B cell (primary cell): ENCODE data around the gene LRRC37A2.
"Not testable (repeated sequence)": the region's sequence is repeated elsewhere in the genome, so short reads cannot be mapped to it uniquely, and the experiment has no call there.

Experiments used
- EZH2 ChIP-seq: IDR thresholded peaks from 2 replicates; pipeline ENCODE4 v1.6.1; 2012; ENCODE audit warnings: borderline replicate concordance, low read depth, mild to moderate bottlenecking, moderate library complexity, low read length; ENCODE audit not compliant: insufficient read depth, poor library complexity, severe bottlenecking
- TF ChIP-seq, protein P1 (sequence below): fragments of 200-600 bp; IDR thresholded peaks from one replicate; pipeline ENCODE4 v1.8.0; 2022; ENCODE audit warnings: antibody characterized with exemption, mild to moderate bottlenecking

DNA sequence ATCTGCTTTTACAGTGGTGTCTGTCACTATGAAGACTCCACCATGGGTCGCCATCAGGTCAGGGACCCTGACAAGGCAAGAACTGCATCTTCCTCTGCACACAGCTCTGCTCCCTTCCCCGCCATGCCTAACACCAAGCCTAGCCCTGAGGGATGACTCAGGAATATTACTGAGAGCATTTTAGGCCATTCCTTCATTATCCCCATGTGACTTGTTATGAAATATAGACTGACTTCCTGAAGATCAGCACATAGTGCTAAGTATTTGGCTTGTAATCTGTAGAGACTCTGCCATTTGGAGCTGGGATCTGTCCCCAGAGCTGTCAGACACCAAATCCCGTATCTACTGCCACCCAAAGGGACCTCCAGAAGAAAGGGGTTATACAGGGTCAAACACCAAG lies 47.8 kb downstream of the LRRC37A2 start:
- TF ChIP-seq, protein P1, sequence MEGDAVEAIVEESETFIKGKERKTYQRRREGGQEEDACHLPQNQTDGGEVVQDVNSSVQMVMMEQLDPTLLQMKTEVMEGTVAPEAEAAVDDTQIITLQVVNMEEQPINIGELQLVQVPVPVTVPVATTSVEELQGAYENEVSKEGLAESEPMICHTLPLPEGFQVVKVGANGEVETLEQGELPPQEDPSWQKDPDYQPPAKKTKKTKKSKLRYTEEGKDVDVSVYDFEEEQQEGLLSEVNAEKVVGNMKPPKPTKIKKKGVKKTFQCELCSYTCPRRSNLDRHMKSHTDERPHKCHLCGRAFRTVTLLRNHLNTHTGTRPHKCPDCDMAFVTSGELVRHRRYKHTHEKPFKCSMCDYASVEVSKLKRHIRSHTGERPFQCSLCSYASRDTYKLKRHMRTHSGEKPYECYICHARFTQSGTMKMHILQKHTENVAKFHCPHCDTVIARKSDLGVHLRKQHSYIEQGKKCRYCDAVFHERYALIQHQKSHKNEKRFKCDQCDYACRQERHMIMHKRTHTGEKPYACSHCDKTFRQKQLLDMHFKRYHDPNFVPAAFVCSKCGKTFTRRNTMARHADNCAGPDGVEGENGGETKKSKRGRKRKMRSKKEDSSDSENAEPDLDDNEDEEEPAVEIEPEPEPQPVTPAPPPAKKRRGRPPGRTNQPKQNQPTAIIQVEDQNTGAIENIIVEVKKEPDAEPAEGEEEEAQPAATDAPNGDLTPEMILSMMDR, result not testable (repeated sequence)
- TF ChIP-seq EZH2, result not testable (repeated sequence)
